Hepatic stellate cell (primary cell): ENCODE results near the gene MUL1.
"Not testable (repeated sequence)": the region's sequence is repeated elsewhere in the genome, so short reads cannot be mapped to it uniquely, and the experiment has no call there.

Experiments used
- DNase-seq: peaks from one replicate; pipeline ENCODE4 v3.0.0; 2011; ENCODE audit warnings: low spot score

The MUL1 gene

DNA sequence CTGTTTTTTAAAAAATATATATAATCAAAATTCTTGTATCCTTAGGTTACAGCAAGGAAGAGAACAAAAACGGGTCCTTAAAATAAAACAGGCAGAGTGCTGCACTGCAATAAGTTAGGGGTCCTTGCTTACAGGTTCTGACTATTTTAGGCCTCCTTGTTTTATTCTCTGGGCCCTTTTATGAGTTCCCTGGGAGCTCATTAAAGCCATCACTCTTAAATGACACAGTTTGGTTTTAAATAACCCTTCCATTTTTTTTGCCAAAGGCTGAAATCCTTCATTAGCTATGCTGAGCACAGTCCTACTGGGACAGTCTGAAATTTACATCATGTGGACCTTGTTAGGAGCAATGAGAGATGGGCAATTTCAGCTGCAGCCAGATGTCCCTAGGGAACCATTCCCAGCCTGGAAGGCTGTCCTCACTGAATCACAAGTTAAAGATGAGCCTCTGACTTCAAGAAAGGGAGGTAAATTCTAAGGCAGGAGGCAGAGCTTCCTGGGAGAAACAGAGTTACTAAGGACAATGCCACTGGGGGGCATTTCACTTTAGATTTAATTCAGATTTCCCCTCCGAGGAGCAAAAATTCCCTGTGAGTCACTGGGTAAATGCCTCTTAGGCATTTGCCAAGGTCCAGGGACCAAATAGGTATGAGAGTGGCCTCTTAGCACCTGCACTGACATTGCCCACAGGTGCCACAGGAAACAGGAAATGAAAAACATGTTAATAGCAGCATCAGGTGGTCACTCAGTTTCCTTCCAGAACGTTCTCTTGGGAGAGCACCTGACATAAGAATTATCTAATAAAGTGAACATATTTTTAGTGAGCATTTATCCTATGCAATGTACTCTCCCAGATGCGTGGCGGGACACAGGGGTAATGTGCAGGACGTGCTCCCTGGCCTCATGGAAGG, 3.8 kb upstream of the MUL1 start:
- DNase-seq: no peak

DNA sequence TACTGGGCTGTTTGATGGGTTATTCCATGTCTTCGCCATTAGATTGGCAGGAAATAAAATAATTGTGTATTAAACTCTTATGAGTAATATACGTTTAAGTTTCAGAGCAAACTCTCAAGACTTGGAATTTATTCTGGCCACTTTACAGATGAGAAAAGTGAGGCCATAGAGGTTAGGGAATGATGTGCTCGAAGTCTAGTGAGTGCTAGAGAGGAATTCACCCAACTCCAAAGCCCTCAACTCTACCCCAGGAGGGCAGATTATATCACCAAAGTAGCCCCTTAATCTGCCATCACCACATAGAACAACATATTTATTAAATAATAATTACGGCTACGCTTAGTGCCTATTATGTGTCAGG, 440 bp upstream of the MUL1 start:
- DNase-seq: no peak

DNA sequence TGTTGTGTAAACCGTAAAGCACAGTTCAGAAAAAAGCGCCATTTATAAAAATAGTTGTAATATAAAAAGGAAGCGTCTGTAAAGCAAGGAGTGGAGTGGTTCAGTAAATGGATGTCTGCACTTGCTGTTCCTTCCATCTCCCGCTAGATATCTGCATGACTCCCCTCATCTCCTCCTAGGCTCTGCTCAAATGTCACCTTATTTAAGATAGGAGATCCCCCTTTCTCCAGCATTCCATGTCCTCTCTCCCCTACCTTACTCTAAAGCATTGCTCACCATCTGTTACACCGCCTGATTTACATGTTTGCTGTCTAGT, 745 bp downstream of the MUL1 start:
- DNase-seq: no peak

DNA sequence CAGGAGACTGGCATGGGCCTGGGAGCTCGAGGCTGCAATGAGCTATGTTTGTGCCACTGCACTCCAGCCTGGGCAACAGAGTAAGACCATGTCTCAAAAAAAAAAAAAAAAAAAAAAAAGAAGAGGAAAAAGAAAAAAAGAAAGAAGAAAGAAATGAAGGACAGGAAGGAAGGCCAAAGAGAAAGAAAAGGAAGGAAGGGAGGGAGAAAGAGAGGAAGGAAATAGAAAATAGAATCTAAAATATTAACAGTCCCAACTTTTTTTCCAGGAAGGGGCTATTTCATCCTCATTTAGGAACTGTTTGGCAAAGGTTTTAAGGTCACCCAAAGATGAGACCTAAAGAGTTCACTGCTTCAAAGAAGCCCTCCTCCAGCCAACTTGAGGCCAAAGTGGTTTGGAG, 2.5 kb downstream of the MUL1 start:
- DNase-seq: no peak

DNA sequence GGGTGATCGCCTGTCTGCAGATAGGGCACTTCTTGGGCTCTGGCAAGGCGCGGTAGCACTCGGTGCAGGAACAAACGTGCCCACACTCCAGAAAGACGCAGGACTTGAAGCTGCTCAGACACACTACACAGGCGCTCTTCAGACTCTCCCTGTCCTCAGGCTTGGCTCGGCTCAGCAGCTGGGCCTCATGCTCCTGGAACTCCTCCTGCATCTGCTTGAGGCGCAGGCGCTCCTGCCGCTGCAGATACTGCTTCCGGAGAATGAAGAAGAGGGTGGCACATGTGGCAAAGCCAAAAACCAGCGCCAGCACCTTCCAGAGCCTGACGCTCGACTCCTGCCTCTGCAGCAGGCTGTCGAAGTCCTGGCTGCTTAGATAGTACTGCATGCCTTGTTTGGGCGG, 7.2 kb downstream of the MUL1 start:
- no peak for DNase-seq

DNA sequence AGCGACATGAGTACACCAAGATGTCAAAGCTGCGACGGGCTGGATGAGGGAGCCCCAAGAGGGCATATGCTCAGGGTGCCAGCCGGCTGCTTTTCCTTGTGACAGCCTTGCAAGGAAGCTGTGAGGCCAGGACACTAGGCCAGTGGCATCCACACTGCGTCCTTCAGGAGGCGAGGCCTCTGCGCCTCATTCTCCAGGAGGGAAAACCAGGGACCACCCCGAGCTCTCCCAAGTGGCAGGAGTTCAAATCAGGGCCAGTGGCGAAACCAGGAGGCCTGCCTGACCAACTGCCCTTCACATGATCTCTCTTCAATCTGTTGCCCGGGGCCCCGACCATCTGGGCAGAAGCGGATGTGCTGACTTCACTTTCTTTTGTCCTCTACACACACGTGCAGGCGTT, 8.2 kb downstream of the MUL1 start:
- no peak for DNase-seq

DNA sequence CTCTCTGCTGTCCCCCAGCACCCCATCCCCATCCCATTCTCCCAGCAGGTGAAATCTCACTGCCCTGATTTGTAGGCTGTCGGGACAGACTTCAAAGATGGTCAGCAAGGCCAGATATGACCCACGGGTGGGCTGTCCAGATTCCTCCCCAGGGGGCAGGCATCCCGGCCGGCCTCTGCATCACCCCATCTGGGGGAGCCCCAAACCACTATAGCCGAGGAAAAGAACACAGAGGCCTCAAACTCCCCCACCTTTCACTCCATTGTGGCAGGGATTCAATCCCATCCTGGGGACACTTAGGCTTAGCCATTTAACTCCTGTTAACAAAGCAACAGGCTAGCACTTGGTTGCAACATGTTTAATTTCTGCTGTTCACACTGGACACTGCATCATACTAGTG, 8.8 kb downstream of the MUL1 start:
- no peak for DNase-seq

DNA sequence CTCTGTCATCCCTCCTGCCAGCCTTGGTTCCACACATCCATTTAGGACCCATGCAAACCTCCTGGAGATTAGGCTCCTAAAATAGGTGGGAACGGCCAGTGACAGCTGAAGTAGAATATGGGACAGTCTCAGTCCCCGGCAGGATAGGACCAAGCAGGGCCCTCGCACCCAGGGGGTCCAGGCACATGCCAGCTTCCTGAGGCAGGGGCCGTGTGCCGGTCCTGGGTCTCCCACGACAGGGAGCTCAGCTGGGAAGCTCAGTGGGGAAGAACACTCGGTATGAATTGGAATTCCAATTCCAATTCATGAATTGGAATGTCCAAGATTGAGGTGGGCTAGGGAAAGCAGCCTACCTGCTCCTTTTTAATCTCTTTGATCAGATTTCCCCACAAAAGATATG, 9.8 kb downstream of the MUL1 start:
- no peak for DNase-seq

DNA sequence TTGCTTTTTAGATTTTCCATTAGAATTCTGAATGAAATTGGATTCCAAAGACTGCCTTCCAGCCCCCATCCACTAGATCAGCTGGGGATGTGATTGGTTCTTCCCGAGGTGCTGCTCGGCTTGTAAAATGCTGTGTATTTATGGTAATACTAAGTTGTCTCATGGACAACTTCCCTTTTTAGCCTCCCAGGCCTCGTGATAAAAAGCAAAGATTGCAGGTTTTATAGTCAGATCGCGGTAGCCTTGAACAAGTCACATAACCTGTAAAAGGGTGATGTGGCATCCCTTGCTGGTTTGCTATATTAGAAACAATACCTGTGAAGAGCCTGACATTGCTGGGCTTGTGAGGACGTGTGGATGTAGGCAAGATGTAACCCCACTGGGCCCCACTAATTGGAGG, 10.4 kb downstream of the MUL1 start:
- no peak for DNase-seq

DNA sequence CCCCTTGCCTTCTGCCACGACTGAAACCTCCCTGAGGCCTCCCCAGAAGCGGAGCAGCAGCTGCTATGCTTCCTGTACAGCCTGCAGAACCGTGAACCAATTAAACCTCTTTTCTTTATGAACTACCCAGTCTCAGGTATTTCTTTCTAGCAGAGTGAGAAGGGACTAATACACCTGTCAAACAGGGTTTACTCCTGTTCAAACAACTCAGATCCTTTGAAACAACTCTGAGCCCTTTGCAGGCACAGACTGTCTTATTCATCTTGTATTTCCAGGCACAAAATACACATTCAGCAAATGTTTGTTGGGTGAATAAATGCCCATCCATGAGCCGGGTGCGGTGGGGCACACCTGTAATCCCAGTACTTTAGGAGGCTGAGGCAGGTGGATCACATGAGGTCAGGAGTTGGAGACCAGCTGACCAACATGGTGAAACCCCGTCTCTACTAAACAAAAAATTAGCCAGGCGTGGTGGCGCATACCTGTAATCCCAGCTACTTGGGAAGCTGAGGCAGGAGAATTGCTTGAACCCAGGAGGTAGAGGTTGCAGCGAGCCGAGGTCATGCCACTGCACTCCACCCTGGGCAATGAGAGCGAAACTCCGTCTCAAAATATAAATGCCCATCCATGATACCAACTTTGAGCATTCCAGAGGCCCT, 11.1 kb downstream of the MUL1 start:
- DNase-seq: not testable (repeated sequence)

DNA sequence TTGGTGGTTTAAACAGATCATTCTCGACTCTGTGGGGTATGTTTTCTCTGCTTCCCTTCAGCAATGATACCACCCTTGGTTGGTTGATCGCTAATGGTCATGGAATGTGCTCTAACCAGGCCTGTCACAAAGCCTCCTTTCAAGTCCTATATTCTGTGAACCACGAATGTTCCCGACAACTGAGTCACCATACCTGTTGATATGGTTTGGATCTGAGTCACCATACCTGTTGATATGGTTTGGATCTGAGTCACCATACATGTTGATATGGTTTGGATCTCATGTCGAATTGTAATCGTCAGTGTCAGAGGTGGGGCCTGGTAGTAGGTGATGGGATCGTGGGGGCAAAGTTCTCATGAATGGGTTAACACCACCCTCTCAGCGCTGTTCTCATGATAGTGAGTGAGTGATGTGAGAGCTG, 11.7 kb downstream of the MUL1 start:
- no peak for DNase-seq

DNA sequence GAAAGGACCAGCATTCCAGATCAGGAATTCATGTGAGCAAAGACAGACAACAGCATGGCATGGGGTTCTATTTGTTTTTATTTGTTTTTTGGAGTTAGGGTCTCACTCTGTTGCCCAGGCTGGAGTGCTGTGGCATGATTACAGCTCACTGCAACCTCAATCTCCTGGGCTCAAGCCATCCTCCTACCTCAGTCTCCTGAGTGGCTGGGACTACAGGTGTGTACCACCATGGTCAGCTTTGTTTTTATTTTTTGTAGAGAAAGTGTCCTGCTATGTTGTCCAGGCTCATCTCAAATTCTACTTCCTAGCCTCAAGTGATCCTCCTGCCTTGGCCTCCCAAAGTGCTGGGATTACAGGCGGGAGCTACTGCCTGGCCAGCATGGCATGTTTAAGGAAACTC, 12.3 kb downstream of the MUL1 start:
- no peak for DNase-seq

DNA sequence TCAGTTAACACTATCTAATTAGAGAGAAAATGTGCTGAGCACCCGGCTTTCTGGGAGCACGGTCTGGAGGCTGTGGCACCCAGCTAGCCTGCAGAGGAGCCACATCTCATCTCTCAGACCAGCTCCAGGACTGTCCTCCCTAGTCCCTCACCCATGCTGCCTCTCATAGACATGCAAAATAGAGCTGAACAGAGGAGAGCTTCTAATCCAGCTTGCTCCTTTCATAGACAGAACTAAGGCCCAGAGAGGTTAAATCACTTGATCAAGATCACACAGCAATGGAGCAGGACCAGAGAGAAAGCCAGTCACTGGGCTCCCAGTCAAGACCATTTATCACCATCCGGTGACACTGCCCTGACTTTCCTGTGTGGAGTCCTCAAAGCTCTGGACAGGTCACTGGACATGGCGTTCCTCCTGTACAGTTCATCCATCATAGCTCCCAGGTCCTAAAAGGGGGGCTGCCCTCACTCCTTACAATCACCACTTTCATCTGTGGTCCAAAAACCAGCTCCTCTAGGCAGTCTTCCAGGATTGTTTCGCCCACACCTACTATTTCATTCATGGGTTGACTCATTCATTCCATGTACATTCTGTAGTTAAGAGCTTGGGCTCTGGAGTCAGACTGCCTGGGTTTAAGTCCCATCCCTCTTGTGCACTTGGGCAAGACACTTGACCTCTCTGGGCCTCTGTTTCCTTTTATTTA, 13.2 kb downstream of the MUL1 start:
- no peak for DNase-seq

DNA sequence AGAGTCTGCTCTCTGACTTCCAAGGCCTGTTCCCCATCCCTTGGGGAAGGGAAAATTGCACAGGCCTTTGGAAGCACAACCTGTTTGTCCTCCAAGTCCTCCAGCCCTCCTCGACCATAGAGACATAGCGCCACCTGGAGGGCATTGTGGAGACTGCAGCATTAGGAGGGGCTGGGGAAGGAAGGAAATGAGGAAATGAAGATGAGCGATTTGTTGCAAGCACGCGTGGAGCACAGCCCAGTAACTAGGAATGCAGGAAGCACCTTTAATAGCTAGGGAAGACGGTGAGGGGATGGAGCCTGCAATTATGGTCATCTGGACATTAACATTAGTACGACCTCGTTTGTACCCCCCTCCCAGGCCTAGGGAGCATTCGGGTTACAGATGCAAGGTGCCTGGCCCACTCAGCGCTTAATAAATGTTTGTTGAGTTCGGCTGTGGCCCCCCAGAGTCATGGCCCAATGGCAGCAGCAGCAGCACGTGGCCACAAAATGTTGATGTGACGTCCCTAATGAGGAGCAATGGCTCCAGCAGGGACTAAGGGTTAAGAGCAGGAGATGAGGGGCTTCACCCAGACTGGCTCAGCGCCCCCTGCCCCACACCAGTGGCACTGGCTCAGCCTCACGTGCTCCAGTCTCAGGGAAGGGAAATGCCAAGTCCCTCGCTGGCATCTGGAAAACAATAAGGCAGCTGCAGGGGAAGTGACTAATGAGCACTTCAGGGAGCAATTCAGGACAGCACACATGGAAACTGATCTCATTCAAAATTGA, 13.9 kb downstream of the MUL1 start:
- DNase-seq: peak; percentile 92

DNA sequence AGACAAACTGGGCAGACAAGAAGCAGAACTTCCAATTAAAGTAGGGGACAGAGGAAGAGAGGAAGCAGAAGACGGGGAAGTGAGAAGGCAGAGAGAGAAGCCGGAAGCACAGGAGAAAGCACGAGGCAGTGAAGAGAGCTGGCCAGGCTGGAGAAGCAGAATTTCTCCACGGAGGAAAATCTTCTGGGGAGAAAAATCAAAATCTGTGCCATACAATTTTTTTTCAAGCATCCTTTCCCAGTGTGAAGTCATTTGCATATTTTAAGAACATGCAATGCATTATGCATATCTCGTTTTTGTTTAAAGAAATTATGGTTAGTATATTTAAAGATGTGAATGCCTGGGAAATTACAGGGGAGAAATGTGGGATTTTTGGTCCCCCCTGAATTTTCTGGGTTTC, 14.6 kb downstream of the MUL1 start:
- no peak for DNase-seq

DNA sequence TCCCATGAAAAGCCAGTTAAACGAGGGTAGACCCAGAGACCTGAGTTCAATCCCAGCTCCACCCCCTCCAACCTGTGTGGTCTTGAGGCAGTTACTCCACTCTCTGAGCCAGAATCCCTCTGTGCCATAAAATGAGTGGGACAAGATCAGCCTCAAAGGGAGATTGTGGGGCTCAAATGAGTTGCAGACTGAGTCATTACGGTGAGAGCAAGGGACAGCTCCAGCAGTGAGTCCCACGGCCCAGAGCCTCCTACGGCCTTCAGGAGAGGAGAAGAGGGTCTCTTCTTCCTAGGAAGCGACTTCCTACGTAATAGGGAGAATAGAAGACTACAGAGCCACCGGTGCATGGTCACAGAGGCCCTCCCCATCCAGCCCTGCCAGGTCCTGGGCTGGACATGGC, 15.2 kb downstream of the MUL1 start:
- no peak for DNase-seq

DNA sequence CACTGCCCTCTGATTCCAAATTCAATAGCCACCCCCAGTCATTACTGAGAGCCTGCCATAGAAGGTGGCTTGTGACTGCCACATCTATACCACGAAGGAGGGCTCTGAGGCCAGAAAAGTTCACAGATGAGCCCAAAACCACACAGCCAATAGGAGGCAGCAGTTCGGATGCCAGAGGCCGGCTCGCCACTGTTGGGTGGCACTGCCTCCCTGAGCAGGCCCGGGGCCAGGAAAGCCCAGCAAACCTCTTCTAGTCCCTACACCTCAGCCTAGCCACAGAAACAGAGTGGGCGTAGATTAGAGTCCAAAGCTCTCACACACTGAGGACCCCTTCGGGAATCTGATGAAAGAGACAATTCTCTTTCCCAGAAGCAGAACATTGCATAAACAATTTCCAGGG, 16.1 kb downstream of the MUL1 start:
- DNase-seq: no peak

DNA sequence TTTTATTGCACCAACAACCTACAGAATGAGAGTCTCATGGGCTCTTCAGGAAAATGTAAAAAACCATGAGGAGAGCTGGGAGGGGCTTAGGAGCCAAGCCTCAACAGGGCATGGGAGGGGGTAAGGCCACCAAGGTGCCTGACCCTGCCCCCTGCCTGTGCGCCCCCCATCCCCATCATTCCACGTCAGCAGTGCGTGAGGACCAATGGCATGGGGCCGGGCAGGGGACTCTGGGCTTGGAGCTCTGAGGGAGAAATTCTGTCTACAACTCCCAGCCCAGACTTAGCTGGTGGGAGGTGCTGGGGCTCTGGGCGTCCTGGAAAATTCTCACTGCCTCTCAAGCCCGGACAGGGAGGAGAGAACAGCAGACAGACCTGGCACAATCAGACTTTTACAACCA, 16.8 kb downstream of the MUL1 start:
- DNase-seq: no peak

DNA sequence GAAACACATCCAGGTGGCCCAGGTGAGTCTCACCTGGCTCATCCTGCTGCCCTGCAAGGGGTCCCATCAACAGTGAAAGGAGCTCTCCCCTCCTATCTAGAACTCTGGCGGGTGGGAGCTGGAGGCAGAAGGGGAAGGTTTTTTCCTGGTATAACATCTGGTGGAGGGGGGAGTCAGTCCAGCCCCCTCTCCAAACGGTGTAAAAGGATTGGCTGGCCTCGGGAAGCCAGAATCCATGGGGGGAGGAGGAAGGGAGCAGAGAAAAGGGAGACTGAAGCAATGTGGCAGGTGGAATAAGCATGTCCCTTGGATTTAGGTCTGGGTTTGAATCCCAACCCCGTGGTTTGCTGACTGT, 20.7 kb downstream of the MUL1 start:
- no peak for DNase-seq

DNA sequence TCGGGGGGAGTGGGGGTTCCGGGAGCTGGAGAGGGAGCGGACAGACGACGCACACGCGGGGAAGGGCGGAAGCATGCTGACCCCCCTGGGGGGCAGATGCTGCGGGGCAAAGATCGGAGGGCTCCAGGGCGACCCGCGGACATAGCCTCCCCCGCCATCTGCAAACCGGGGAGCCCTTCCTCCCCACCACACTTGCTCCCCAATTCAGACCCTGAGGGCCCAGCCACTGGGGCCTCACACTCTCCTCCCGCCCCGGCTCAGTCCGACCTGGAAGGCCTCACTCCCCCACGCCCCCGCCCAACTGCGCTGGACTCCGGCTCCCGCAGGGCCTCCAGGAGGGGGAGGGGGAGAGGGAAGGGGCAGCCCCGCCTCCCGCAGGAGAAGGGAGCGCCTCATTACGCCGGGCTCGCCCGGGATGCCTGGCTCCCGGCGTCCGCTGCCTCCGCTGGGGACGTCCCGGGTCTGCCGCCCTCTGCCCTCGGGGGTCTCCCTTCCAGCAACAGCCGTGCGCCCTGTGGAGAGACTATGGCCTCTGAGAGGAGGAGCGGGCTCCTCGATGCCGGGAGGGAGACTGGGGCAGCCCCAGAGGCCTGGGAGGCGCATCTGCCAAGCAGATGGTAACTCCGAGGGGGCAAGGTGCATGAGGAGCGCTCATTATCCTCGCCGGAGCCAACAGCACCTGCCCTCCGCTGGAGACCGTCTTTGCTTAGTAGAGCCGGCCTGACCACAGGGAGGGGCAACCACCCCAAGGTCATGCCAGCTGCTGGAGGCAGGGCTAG, 21.3 kb downstream of the MUL1 start:
- no peak for DNase-seq

DNA sequence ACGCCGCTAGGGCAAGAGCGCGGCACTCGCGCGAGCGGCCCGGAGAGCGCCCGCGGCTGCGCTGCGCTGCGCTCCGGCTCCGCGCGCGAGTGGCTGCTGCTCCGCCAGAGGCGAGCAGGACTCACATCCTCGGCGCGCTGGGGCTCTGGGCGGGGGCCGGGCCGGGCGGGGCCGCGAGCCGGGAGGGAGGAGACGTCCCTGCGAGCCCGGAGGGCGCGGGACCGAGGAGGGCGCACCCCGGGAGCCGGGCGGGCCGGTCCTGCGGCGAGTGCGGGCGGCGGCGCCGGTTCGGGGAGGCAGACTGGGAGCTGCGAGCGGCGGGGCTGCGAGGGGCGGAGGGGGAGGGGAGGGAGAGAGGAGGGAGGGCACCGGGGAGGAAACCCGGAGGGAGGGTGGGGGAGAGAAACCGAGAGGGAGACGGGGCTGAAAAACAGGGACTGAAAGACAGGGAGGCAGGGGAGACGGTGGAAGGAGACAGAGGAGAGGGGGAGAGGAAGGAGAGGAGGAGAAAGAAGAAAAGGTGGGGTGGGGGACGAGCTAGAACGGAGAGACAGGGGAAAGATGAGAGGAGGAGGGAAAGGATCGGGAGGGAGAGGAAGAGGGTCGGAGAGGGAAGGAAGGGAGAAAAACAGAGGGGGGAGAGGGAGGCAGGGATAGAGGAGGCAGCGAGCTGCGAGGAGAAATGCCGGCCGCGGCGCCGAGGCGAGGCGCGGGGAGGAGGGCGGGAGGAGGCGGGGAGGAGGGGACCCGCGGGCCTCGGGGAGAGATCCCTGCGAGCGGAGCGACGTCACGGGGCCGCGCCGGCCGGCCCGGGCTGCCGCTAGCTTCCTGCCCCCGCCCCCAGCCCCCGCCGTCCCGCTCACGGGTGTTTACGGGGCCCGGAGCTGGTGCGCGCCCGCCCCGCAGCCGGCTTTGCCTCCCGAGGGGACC, 22.2 kb downstream of the MUL1 start, which contains the start of gene CAMK2N1:
CAMK2N1 (minus strand) TSS at position 684 of the 930 bp plus-strand sequence. CDS start 831 bp downstream, outside the sequence.
- peak; percentile 88 for DNase-seq
